Fibroblast of lung (primary cell): ENCODE results near the gene ADSS2.

ENCODE experiments used
- CTCF ChIP-seq, 2 donors: IDR thresholded peaks in 1 of 2; conservative IDR thresholded peaks in 1 of 2; 1 replicate in 1 of 2; 2 replicates in 1 of 2; pipeline ENCODE4 v1.5.1; 2011 to 2012; ENCODE audit warnings: low read length in 2 of 2, control low read depth in 1 of 2, inconsistent platforms in 1 of 2, low read depth in 1 of 2, mild to moderate bottlenecking in 1 of 2
- EZH2 ChIP-seq: IDR thresholded peaks from 2 replicates; pipeline ENCODE4 v1.5.1; 2012; ENCODE audit warnings: low read length, control low read depth, mild to moderate bottlenecking; ENCODE audit errors: missing control alignments

GRCh38 chr1:244383278-244383884 lies 68.3 kb downstream of the ADSS2 start:
- TF ChIP-seq CTCF (conservative IDR thresholded peaks at IDR 0.05 in 1 of 2, IDR thresholded peaks at IDR 0.05 in 1 of 2; ENCODE audit: low read depth in 1 of 2, low read length in 2 of 2) = no peak
- no peak for TF ChIP-seq EZH2
